Right renal pelvis (tissue), 4 donors: Measurements from ENCODE around the gene RGS19. TPM values are rescaled to one million over a fixed set of nuclear protein-coding genes. Genes with fewer than 3 reads are reported as not detected.
"Not testable (repeated sequence)": the region's sequence is repeated elsewhere in the genome, so short reads cannot be mapped to it uniquely, and the experiment has no call there.

Source experiments
- DNase-seq, 4 donors: peaks; one replicate each; pipeline ENCODE4 v3.0.0-alpha.2; 2013; ENCODE audit warnings: low read depth in 4 of 4, low spot score in 3 of 4, missing footprints in 1 of 4
- polyA plus RNA-seq, 4 donors: library from polyadenylated mRNA; unstranded; fragments of 120-200 nt; gene quantifications; one replicate each; pipeline ENCODE4 v1.2.1, GENCODE V29; 2013; ENCODE audit not compliant: insufficient read length in 4 of 4

The RGS19 gene
- polyA plus RNA-seq, 4 donors, result 5.0 to 7.9 (median 5.6) TPM

GRCh38 chr20:64095927-64096326 lies 16.6 kb upstream of the RGS19 start:
- no peak for DNase-seq

DNA sequence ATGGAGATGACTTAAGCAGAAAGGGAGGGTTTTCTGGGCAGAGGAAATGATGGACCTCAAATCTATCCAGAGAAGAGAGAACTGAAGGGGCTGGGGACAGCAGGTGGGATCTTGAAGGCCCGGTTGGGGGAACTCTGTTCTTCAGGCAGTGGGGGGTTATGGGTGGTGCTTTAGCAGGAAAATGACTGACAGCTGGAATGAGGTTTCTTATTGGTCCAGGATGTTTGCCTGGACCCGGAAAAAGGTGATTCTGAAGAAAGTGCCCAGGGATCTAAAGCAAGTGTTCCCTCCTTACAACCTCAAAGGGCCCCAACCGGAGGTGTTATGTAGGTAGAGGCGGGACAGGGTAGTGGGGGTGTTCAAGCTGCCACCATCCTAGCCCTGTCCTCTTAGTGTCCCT lies 16.1 kb upstream of the RGS19 start:
- no peak for DNase-seq

DNA sequence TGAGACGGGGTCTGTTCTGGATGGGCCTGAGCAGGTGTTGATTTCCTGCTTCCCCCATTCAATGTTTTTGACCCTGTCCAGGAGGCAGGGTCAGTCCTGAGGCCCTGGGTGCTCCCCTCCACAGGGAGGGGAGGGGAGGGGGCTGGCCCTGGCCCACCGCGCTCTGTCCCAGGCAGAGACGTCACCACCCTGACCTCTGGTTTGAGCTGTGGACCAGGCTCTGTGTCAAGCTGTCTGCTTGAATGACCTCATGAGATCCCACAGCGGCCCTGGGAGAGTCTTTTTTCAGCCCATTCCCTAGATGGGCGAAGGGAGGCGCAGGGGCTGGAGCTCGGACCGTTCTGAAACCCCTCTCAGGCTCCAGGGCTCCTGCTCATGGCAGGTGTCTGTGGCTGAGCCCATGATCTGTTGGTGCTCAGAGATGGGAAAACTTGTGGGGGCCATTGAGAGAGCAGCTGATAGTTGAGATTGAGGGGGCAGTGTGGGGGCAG lies 13.7 kb upstream of the RGS19 start:
- no peak for DNase-seq

DNA sequence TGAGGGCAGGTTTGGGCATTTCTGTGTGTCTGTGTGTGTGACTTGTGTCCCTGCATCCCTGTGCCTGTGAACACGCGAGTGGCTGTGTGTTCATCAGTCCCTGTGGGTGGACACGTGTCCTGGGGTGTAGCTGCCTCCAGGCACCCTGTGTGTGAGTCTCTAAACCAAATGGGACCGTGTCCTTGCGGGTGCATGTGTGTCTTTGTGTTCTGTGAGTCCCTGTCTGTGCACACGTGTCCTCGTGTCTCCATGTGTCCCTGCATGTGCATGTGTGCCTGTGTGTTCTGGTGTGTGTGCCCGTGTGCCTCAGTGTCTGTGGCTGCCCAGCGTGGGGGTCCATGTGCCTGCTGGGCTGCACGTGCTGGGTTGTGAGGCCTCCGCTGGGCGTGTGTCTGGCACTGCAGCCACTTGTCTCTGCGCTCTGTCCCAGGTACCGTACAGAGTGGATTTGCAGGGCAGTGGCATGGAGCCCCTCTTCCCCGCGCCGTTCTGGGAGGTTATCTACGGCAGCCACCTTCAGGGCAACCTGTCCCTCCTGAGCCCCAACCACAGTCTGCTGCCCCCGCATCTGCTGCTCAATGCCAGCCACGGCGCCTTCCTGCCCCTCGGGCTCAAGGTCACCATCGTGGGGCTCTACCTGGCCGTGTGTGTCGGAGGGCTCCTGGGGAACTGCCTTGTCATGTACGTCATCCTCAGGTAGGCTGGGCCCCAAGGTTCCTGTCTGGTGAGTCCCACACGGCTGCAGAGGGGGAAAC lies 13.1 kb upstream of the RGS19 start:
- DNase-seq, result no peak

- DNase-seq, result no peak
Observed at GRCh38 chr20:64091770-64092169, 12.5 kb upstream of the RGS19 start.

- no peak for DNase-seq
Observed at GRCh38 chr20:64091340-64091739, 12.0 kb upstream of the RGS19 start.

DNA sequence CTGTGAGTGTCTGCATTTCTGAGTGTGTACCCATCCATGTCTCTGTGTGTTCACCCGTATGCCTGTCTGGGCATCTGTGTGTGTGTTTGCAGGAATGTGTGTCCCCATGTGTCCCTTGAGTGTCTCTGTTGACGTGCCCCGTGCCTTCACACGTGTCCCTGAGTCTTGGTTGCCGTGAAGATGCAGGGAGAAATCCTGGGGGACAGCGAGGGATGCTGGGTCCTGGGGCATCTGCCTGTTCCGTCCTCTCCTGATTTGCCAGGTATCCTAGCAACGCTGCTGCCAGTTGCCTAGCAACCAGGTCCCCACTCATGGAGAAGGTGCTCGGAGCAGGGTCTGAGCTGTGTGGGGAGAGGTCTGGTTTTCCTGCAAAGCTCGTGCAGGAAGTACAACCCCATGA lies 10.8 kb upstream of the RGS19 start:
- no peak for DNase-seq

- not testable (repeated sequence) for DNase-seq
Observed at GRCh38 chr20:64088586-64088985, 9.3 kb upstream of the RGS19 start.

- DNase-seq, result not testable (repeated sequence)
Observed at GRCh38 chr20:64087226-64087825, 8.0 kb upstream of the RGS19 start.

- DNase-seq, result no peak
Observed at GRCh38 chr20:64086801-64087200, 7.5 kb upstream of the RGS19 start.

- no peak for DNase-seq
Observed at GRCh38 chr20:64084685-64085152, 5.4 kb upstream of the RGS19 start.

DNA sequence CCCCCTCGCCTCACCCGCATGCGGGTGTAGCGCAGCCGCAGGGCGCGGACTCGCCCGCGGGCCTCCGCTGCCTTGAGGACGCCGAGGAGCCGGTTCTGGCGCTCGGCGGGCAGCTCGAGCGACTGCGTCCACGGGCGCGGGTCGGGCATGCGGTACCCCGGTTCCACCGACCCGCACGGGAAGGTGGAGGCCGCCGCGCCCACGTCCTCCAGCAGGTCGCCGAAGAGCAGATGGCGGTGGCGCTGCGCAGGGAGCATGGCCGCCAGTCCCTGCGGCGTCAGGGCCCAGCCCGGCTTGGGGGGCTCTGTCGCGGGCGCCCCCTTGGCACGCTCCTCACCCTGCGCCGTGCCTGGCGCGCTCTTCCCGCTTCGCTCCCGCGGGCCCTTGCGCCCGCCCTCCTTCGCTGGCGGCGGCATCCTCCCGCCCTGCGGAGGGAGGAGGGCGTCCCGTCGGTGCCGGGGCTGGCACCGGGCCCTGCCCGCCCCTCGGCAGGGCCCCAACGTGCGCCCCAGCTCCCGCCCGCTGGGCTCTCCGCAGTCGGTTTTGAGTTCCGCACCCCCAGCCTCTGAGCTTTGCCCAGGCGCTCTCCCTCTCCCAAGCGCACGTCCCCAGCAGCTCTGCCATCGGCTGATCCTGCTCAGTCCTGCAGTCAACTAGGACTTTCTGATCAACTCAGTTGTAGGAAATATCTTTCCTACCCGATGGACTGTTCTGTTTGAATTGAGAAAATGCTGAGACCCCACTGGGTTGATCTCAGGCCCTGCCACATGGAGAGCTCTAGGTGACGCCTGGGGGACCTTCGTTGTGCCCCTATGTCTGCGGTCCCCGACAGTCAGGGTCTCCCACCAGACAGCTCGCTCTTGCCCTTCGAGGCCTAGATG lies 4.7 kb upstream of the RGS19 start, which contains the start of gene LKAAEAR1:
LKAAEAR1 (minus strand) TSS at position 595 of the 881 bp plus-strand sequence; CDS start at position 416, 179 bp downstream.
- DNase-seq, result no peak

DNA sequence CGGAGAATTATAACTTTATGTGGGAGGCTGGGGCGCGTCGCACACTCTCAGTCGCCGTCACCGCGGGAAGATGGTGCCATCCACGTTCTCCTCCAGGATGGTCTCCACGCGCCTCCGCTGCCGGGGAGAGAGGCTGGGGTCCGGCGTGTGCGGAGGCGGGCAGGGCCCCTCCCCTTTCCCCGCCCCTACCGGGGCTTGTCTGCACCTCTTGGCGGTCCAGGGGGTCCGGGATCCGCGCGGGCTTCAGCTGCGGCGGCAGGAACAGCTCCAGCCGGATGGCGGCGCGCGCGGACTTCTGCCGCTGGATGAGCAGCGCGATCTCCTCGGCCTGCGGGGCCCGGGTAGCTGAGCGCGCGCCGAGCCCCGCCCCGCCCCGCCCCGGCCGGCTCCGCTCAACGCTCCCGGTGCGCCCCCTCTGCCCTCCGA lies 4.1 kb upstream of the RGS19 start:
- DNase-seq, result no peak

DNA sequence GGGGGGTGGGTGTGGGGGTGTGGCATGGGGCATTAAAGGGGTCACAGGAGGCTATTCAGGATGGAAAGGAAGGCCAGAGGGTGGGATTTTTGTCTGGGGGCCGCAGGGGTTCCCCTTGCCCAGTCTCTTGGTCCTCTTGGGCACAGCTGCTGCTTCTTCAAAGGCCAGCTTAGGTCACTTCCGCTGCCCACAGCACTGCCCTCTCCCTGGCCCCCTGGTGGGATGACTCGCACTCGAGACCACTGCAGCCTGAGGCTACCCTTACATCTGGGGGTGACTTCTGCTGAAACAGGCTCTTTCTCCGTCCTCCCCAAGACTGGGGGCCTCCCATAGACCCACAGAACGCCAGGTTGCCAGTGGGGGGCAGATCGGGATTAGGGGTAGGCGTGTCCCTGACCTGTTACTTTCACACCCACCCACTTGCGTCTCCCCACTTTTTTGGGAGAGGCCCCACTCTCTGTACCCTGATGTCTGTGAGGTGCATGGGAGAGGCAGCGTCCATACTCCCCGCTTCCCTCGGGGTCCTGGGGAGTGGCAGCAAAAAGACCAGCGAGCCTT lies 3.6 kb upstream of the RGS19 start:
- no peak for DNase-seq

- DNase-seq, result no peak
Observed at GRCh38 chr20:64082126-64082731, 2.9 kb upstream of the RGS19 start.

DNA sequence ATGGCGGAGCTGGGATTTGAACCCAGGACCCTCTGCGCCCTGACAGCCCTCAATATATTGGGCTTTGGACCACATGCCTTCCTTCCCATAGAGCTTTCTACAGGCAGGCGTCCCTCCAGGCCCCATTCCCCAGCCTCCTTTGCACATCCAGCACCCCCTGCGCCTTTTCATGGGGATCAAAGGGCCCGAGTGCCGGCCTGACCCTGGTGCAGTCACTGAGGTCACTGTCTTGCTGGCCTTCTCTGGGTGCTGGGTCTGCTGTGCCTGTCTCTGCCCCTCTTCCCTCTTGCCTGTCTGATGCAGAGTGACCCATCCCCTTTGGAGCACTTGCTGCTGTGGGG lies 2.3 kb upstream of the RGS19 start:
- no peak for DNase-seq

DNA sequence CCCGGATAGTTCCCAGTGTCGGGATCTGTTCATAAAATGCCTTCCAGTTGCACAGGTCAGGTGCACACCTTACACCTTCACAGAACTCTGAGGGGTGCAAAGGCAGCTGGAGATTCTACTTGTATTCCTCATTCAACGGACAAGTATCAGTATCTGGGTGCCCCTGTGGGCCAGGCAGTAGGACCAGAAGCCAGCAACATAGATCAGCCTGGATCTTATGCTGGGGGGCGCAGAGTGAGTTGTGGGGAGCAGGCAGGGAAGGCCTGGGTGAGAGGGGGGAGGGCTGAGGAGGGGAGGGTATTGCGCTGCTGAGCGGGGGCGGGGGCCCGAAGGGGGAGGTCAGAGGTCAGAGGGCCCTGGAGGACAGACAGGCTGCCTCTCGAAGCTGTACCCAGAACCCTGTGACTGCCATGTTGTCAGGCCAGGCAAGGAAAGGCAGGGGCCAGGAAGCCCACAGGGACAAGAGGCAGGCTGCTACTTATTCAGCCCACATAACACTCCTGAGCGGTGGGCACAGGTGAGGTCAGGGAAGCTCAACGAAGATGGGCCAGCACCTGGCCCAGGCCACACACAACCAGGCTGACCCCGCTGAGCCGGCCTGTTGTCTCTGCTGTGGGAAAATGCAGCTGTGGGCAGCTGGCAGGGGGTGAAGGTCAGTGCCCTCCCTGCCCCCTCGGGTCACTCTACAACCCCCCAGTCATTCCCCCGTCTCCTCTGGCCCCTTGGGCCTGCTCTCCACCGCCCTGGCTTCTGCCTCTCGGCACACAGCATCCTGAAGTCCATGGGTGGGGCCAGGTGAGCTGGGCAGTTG lies 1.7 kb upstream of the RGS19 start:
- DNase-seq, result no peak

DNA sequence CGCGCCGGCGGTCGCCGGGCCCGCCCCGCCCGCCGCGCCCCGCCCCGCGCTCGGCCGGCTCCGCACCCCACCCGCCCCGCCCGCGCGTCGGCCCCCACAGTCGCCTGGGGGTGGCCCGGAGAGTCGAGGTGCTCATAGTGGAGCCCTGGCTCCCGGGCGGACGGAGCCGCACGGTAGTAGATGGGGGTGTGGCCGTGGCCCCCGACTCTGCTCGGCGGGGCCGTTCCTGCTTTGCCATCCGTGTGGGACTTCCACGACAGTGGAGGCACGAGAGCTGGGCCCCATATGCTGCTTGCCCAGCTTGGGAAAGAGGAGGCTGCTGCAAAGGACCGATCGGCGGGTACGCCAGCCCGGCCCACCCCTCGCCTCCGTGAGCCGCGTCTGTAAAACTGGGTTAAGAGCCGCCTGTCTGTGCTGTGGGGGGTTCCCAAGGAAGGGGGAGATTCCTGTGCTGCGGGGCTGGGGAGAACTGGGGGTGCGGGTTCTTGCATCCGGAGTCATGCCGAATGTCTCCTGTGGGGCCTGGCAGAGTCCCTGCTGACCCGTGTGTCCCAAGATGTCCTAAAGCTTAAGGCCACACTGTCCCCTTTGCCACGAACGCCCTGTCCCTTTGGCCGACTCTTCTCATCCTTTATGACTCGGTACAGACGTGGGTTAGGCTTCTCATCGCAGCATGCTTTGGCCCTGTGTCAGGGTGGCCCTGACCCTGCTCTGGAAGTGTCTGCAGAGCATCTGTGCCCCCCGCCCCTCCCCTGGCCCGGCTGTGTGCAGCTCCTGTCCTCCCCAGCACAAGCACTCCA lies 895 bp upstream of the RGS19 start, which contains the start of gene OPRL1:
OPRL1 (plus strand) TSS at position 70 of the 800 bp plus-strand sequence. CDS start 12,639 bp downstream, outside the sequence.
- DNase-seq, result no peak

- DNase-seq, result no peak
Observed at GRCh38 chr20:64078934-64079272, 415 bp downstream of the RGS19 start.
